HG03066 (cell line): ENCODE data around the gene STEAP3.

Experiments used
- ATAC-seq: cut with Tn5 transposase; IDR thresholded peaks from one replicate; pipeline ENCODE4 v1.9.1; 2021; ENCODE audit warnings: low read depth; ENCODE audit not compliant: unreplicated experiment

The STEAP3 gene

DNA sequence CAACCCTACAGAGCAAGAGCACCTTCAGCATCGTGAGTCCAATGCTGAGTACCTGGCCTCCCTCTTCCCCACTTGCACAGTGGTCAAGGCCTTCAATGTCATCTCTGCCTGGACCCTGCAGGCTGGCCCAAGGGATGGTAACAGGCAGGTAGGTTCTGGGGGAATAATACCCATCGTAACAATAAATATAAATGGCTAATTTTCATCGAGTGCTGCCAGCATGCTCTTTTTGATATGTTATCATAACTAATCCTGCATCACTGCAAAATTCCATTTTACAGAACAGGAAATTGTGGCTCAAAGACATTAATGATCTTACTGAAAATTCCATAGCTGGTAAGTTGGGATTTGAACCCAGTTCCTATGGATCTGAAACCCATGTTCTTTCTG, 22.2 kb downstream of the STEAP3 start:
- ATAC-seq, result no peak

GRCh38 chr2:119246884-119247843, 23.5 kb downstream of the STEAP3 start:
- no peak for ATAC-seq

DNA sequence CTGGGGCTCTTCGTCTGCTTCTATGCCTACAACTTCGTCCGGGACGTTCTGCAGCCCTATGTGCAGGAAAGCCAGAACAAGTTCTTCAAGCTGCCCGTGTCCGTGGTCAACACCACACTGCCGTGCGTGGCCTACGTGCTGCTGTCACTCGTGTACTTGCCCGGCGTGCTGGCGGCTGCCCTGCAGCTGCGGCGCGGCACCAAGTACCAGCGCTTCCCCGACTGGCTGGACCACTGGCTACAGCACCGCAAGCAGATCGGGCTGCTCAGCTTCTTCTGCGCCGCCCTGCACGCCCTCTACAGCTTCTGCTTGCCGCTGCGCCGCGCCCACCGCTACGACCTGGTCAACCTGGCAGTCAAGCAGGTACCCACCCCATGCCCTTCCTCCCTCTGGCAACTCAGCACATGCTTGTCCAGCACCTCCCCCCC, 24.2 kb downstream of the STEAP3 start:
- no peak for ATAC-seq

DNA sequence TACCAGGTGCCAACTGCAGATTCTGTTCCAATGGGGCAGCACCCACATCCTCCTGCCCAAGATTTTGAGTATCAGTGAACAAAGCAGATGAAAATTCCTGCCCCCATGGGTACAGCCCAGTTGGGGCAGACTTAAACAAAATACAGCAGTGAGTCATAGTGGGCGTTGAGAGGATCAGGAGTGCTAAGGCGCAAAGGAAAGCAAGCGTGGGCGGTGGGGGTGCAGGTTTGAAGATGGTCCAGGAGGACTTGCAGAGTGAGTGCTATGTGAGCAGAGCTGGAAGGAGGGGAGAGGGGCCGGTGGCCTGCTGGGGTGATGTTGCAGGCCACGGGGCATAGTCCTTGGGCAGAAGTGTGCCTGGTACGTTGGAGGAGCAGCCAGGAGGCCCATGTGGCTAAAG, 24.7 kb downstream of the STEAP3 start:
- ATAC-seq, result no peak

DNA sequence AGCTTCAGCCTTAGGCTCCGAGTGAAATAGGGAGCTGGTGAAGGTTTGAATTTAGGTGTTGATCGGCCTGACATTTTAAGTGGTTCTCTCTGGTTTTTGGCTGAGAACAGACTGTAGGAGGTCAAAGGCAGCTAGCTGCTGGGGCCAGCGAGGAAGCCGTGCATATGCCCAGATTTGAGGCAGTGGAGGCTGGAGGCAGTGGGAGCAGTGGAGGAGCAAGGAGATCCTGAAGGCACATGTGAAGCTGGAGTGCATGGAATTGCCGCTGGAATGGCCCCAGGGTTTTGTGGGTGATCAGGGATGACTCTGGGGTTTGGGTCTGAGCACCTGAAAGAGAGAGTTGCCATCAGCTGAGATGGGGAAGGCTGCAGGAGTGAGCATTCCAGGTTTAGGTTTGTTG, 25.1 kb downstream of the STEAP3 start:
- no peak for ATAC-seq

DNA sequence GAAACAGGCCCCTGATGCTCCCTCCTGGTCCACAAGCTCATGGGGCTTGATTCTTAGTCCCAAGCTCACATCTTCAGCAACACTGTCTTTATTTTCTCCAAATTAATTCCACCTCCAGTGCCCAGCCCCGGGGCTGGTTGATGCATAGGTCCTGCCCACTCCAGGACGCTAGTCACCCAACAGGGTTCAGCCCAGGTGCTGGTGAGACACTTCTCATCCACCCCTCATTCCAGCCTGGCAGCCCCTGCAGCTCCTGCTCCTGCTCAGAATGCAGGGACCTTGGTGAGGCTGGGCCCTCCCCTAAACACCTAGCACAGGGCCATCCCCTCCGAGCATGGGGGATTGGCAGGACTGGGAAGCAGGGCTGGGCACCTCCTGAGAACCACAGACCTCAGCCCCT, 25.7 kb downstream of the STEAP3 start:
- ATAC-seq, result no peak

DNA sequence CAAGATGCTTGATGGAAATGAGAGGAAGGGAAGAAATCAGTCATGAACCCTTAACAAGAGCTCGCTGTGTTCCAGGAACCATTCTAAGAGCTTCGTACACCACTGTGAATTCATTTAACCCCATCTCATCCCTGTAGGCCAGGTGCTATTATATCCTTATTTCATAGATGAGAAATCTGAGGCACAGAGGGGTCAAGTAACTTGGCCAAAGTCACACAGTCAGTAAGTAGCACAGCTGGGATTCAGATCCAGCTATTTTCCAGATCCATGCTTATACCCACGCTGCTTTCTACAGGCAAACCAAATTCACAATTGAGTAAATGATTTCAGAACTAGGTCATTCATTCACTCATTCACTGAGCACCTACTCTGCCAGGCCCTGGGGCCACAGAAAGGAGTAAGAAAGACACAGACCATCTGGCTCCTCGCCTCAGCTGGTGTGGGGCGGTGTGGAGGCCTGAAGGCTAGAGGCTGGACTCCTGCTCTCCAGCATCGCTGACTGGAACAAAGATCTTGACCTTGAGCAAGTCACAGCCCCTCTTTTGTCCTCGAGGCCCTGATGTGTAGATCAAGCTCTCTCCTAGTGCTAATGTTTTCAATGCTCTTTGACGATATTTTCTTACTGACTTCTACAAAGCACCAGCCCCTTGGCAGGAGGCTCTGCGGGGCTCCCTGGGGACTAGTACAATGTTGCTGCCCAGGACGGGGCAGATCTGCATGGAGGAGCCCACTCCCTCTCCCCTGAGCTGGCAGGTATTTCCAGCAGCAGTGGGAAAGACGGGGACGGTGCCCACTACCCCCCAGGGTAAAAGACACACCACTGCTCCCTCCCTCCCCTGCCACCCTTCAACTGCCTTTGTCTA, 26.5 kb downstream of the STEAP3 start:
- ATAC-seq, result no peak

GRCh38 chr2:119250718-119251290, 27.2 kb downstream of the STEAP3 start:
- ATAC-seq, result no peak

- ATAC-seq, result no peak
These were observed 28.0 kb downstream of the STEAP3 start for GRCh38 chr2:119251652-119252051.

DNA sequence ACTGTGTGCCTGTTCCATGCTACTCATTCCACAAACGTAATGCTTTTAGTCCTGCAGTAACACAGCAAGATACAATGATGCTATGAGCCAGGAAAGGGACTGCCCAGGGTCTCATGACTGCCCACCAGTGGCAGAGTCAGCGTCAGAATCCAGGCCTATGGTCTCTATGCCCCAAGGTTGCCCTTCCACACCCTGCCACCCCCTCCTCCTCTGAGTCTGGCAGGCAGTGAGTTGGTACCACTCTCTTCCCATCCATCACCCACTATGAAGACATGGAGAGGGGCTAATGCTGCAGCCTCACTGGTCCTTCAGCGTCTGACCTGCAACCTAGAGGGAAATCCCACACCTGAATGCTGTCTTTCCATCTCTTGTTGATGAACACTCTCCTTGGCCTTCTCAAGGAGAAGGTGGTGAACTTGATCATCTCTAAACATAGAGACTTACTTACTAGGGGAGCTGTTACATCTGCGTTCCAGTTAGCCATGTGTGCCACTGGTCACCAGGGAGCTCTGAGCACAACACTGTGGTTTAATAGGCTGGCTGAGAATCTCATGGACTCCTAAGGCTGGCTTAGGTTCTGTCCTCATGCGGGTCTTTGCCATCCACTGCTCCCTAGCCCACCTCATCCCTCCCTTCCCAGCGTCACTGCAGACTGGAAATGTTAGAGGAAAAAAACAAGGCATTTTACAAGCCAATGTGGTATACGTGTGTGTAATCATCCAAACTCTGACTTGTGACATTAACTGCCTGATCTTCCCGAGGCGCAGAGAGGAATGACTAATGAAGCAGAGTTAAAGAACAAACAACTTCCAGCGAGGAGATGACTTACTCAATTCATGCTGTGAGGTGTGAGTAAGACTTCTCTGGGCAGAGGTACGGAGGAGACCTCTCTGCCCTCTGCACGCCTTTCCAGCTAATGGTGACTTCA, 28.8 kb downstream of the STEAP3 start:
- ATAC-seq, result no peak

DNA sequence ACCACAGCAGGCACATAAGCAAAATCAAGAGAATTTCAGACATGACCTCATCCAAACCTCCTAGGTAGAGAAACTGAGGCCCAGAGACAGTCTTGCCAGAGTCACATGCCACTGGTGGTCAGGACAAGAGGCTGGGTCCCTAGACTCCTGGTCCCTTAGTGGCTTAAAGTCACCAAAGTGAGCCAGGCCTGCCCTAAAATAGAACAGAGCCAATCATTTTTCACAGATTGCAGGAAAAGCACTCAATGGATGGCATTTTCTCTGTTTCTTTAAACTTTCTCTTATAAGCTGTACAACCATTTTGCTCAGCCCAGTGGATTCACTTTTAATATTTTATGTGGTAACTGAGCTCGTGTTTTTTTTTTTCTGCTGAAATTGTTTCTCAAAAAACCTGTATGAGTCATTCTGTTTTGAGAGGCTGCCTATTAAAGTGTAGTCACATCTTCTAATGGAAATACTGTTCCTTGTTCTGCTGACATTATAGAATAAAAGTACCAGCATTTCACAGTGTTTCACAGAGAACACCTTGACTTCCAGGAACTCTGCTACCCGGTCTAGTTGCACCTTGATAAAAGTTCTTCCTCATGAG, 29.6 kb downstream of the STEAP3 start:
- no peak for ATAC-seq

DNA sequence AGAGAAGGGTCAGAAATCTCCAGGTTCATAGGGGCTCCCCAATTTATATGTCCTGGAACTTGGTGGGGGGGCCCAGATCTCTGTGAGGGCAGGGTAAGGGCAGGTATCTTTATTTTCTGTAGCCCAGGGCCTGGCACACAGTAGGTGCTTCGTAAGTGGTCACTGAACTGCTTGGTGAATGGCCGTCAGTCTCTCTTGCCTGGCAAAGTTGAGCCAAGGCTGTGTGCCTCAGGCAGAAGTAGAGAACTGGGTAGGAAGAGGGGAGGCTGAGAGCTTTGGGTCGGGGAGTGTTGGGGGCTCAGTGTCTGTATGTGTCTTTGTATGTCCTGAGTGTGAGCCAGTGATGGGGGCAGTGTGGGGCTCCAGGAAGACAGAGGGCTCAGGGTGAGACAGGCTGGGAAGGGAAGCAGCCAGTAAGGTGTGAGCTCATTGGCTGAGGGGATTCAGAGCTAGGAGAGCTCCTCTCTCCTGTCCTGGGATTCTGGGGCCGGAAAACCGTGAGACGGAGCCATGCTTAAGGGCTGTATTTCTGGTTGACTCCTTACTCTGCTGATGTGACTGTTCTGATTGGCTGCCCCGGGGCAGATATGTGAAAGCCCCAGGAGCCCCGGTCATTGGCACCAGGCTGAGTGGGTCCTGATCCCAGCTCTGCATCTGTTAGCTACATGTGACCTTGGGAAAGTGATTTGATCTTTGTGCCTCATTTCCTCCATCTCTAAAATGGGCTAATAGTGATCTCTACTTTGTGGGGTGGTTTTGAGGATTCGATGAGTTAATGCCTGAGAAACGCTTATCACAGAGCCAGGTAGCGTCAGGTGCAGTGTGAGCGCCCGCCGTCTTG, 30.3 kb downstream of the STEAP3 start:
- ATAC-seq, result no peak

GRCh38 chr2:119254601-119255080, 31.0 kb downstream of the STEAP3 start:
- ATAC-seq, result no peak

DNA sequence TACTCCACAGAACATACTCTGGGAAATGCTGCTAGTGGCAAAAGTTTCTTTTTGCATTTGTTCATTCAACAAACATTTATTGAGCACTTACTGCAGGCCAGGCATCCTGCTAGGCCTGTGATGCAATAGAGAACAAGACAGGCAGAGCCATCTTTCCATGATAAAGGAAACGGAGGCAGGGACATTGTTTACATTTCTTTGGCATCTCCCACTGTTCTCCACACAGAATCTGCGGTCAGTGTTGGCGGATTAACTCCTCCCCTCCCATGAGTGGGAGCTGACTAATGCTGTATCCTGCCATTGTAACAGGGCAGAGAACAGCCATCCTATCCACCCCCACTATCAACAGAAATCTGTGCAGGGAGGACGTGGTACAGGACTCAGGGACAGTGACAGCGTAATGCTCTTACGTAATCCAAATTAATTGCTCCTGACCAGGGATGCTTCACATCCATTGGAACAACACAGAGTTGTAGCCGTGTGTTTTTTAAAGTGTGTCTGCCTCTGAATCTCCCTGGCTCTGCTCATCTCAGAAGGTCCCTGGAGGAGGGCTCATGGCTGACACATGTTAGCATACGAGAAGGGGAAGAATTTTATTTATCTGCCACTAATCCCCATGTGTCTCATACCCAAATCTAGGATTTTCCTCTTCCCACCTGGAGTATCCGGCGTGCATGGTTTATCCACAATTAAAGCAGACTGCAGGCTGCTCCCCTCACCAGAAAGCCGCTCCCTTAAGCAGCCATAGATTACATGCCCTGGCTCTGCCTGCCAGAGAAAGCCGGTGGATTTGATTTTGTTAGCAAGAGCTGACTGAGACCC, 32.3 kb downstream of the STEAP3 start:
- no peak for ATAC-seq

GRCh38 chr2:119256582-119256921, 32.9 kb downstream of the STEAP3 start:
- no peak for ATAC-seq

GRCh38 chr2:119257198-119257597, 33.6 kb downstream of the STEAP3 start:
- ATAC-seq, result no peak

GRCh38 chr2:119259296-119259860, 35.7 kb downstream of the STEAP3 start:
- ATAC-seq, result no peak
